WTC11 (cell line): ENCODE results near the gene TBCEL.

Source experiments
- CTCF ChIP-seq: fragments of 200-600 bp; IDR thresholded peaks from 2 replicates; pipeline ENCODE4 v1.8.0; 2022; ENCODE audit warnings: antibody characterized with exemption
- OVOL2 ChIP-seq: fragments of 250-450 bp; sonication (Bioruptor Pico); IDR thresholded peaks from 2 replicates; pipeline ENCODE4 v1.9.0; 2021; ENCODE audit warnings: mild to moderate bottlenecking, borderline replicate concordance
- SP1 ChIP-seq: sonication (generic); formaldehyde crosslinking; conservative IDR thresholded peaks from 2 replicates; pipeline ENCODE4 v1.8.1; 2022; ENCODE audit warnings: missing genetic modification reagents

- TF ChIP-seq SP1 (no peak), CTCF (no peak), OVOL2 (no peak)
Measured at GRCh38 chr11:121129362-121130340, 105.7 kb downstream of the TBCEL start.
